OCI-M2 (cell line): Measurements from ENCODE around the gene SCNN1A.

Experiments used
- DNase-seq: peaks from one replicate; lab custom pipeline; 2025; ENCODE audit not compliant: unreplicated experiment; lab: John Stamatoyannopoulos, UW

The SCNN1A gene

DNA sequence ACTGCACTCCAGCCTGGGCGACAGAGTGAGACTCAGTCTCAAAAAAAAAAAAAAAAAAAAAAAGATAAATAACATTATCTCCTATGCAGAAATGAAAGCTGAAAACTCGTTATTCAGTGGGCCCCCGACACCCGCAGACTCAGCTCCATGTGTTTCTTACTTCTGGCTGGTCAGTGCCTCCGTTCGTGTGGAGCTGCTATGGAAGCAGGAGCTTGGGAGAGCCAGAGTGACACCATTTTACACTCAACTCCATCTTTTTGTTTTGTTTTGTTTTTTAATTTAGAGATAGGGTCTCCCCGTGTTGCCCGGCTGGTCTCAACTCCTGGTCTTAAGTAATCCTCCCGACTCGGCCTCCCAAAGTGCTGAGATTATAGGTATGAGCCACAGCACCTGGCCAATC lies 78.2 kb downstream of the SCNN1A start:
- no peak for DNase-seq
